Tongue (tissue), 2 donors: ENCODE measurements around the gene GALM. TPM values are rescaled to one million over a fixed set of nuclear protein-coding genes. Genes with fewer than 3 reads are reported as not detected.

Experiments
- DNase-seq: peaks from one replicate; pipeline ENCODE4 v3.0.0-alpha.2; 2015
- total RNA-seq: library from RNA; depleted of rRNA; stranded (reverse); fragments of >200 nt; gene quantifications from one replicate; pipeline ENCODE4 v1.2.3, GENCODE V29; 2014

The GALM gene
- total RNA-seq, 1 donor from 2014 or later, result 19.7 TPM

GRCh38 chr2:38771632-38772031 lies 105.7 kb downstream of the GALM start:
- no peak for DNase-seq

- DNase-seq, result no peak
Measured at GRCh38 chr2:38775097-38775920, 109.4 kb downstream of the GALM start.

- no peak for DNase-seq
Measured at GRCh38 chr2:38775921-38776225, 110.0 kb downstream of the GALM start.

- DNase-seq, result no peak
Measured at GRCh38 chr2:38776531-38776930, 110.6 kb downstream of the GALM start.

GRCh38 chr2:38778687-38779082 lies 112.8 kb downstream of the GALM start:
- DNase-seq, result no peak

- DNase-seq, result no peak
Measured at GRCh38 chr2:38783586-38783985, 117.7 kb downstream of the GALM start.

Other genes starting within 250 kb of the GALM start
- gene HNRNPLL, start 63.2 kb upstream of the GALM start, total RNA-seq, result 47.9 TPM
- 113 TPM for gene SRSF7, start 85.2 kb downstream of the GALM start, total RNA-seq
- 10.4 TPM for gene GEMIN6, start 112.1 kb downstream of the GALM start, total RNA-seq
- gene DHX57, start 209.8 kb downstream of the GALM start, total RNA-seq, result 21.5 TPM
- 9.9 TPM for gene MORN2, start 209.9 kb downstream of the GALM start, total RNA-seq
- gene ARHGEF33, start 223.8 kb downstream of the GALM start, total RNA-seq, result 4.0 TPM